HG02623 (cell line): Measurements from ENCODE around the gene TOR1AIP1.

Source experiments
- ATAC-seq: cut with Tn5 transposase; IDR thresholded peaks from one replicate; pipeline ENCODE4 v1.9.1; 2021; ENCODE audit warnings: moderate library complexity; ENCODE audit not compliant: unreplicated experiment

The TOR1AIP1 gene

DNA sequence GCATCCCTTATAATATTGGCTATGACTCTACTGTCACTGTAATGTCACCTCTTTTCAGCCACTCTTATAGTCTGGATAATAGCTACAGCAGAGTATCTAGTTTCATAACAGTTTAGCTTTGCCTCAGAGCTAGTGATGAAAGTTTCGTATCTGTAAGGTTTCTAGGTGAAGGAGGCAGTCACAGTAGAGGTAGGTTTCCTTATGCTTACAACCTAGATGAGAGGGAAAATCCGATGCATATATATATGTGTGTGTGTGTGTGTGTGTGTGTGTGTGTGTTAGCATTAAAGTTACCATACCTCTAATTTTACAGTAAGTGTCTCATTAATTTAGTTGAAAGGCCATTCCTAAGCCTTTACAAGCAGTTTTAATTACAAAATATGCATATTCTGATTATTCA lies 2.3 kb upstream of the TOR1AIP1 start:
- ATAC-seq, result no peak

DNA sequence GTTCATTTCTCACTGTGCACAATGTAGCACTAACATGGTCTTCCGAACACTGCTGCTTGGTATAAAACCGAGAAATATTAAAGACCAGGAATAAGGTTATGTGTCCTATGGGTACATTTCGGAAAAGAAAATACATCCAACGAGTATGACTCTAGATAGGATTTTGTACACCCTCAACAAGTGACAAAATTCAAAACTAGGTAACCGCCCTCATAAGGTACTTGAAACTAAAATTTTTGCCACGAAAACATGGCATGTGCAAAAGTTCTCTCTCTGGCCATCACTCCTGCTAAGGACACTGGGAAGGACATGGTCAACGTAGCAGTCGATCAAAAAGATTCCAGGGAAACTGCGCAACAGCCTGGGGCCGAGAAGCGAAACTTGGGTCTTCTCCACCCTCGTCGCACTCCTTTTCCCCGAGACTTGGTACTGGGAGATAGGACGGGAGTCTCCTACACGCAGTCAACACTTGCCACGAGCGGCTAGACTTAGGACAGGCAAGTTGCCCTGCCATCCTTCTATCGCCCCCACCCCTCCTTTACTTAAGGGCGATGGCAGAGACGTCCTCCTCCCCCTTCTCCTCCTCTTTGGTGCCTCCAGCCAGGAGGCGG lies 338 bp upstream of the TOR1AIP1 start:
- ATAC-seq, result no peak

DNA sequence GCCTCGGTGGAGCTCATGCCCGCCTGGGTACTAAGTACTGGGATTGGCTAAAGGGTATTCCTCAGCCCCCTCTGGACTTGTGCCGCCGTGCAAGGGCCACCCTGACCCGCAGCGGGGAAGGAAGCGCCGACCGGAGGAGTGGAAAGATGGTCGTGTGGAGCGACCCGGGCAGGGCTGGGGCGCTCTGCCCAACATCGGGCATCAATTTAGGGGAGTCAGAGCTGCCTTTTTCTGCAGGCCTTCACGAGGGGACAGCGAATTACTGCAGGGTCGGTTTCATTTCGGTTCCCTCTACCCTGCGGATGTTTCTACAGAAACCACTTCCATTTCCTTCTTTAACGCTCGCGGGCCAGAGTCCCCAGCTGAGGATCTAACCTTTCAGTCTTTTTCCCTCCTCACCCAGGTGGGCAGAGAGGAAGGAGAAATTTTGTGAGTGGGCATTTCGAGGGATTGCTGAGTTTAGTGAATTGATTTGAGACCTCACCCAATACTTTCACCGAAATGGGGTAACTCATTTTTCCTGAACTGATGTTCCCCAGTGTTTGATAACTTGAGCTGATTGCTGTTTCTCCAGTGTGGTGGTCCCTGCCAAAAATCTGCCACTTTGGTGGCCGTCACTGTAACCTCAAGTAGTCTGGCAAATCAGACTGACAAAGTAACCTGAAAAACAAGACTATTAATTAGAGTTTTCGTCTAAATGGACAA lies 1.1 kb downstream of the TOR1AIP1 start:
- peak; percentile 7 for ATAC-seq

DNA sequence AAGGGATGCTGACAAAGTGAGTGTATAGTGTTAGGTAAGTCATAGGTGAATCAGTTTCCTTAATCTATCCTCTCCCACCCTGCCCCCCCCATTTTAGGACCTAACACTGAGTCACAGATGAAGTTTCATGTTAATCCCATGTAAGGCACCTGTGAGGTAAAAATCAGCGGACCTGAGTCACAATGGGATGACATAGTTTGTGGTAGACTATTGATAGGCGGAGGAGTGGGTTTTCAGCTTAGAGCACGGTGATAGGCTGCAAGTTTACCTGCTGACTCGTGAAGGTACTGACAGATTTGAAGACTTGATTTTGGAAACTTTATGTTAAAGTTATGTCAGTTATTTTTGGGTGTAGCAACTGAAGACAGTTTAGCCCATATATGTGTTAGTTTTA lies 1.7 kb downstream of the TOR1AIP1 start:
- ATAC-seq, result no peak

DNA sequence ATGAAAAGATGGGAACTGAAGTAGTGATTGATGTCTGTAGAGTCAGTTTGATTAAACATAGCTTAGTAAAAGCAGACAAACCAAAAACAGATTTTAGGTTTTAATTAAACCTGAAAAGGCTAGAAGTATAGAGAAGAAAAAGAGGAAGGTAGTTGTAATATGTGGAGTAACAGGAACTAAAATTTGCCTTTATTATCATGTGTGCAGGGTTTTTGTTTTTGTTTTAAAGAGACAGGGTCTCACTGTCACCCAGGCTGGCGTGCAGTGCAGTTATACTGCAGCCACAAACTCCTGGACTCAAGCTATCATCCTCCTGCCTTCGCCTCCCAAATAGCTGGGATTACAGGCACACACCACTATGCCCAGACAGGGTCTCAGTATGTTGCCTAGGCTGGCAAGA lies 6.0 kb downstream of the TOR1AIP1 start:
- no peak for ATAC-seq

DNA sequence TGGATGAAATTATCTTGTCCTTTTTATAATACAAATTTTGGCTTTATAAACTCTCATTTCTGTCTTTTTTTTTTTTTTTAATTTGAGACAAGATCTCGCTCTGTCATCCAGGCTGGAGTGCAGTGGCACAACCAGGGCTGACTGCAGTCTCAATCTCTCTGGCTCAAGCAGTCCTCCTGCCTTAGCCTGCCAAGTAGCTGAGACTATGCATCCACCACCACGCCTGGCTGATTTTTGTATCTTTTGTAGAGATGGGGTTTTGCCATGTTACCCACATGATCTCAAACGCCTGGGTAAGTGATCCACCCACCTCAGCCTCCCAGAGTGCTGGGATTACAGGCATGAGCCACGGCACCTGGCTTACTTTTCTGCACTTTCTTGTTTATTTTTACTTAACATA lies 7.5 kb downstream of the TOR1AIP1 start:
- ATAC-seq, result no peak

DNA sequence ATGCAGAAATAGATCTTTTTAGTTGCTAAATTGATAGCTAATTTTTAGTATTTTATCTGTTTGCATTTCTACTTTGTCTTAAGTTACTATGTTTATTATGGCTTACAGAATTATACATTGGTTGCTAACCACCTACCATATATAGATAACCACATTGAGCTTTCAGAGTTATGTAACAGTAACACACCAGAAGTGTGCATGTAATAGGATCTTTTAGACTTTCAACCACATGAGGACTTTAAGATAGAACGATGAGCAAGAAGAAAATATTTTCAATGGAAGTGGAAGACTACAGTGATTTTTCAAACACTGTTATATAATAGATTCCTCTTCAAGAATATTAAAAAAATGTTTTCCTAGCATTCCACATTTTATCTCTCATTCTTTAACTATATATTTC lies 28.8 kb downstream of the TOR1AIP1 start:
- ATAC-seq, result no peak

DNA sequence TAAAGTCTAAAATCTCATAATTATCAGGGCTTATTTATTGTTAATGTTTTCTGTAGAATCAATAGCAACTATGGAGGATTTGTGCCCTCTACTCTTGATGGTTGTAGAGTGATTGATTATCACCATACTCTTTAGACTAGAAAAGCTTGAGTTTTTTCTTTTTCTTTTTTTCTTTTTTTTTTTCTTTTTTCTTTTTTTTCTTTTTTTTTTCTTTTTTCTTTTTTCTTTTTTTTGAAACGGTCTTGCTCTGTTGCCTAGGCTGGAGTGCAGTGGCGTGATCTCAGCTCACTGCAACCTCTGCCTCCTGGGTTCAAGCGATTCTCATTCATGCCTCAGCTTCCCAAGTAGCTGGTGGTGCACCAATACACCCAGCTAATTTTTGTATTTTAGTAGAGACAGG lies 29.7 kb downstream of the TOR1AIP1 start:
- ATAC-seq, result no peak

DNA sequence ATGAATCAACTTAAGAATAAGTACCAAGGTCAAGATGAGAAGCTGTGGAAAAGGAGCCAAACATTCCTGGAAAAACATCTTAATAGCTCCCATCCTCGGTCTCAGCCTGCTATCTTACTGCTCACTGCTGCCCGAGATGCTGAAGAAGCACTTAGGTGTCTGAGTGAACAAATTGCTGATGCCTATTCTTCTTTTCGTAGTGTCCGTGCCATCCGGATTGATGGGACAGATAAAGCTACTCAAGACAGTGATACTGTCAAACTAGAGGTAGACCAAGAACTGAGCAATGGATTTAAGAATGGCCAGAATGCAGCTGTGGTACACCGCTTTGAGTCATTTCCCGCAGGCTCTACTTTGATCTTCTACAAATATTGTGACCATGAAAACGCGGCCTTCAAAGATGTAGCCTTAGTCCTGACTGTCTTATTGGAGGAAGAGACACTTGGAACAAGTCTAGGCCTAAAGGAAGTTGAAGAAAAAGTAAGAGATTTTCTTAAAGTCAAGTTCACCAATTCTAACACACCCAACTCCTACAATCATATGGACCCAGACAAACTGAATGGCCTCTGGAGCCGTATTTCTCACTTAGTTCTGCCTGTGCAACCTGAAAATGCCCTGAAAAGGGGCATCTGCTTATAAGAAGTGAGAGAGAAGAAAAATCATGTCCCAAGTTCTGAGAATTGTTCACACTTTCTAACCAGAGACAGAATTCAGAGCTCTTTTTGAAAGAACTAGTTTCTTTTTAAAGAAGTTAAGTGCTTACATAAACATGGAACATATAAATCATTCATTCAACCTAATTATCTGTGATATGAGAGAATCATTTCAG lies 35.7 kb downstream of the TOR1AIP1 start:
- ATAC-seq, result no peak

DNA sequence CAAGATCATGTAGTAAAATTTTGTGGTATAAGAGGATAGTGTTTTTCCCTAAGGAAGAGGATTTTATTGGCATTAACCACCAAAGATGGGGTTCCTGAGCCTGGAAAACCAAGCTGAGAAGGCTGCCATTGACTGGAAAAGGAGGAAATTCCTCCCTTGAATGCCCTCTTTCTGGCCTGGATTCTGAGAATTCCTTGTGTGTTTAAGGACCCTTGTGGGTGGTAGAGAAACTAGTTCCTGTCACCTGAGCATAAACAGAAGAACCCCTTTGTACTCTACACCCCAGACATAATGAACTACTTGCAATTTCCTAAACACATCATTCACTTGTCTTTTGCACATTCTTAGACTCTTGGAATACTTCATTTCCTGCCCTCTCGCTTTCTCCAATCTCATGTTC lies 39.4 kb downstream of the TOR1AIP1 start:
- ATAC-seq, result no peak

DNA sequence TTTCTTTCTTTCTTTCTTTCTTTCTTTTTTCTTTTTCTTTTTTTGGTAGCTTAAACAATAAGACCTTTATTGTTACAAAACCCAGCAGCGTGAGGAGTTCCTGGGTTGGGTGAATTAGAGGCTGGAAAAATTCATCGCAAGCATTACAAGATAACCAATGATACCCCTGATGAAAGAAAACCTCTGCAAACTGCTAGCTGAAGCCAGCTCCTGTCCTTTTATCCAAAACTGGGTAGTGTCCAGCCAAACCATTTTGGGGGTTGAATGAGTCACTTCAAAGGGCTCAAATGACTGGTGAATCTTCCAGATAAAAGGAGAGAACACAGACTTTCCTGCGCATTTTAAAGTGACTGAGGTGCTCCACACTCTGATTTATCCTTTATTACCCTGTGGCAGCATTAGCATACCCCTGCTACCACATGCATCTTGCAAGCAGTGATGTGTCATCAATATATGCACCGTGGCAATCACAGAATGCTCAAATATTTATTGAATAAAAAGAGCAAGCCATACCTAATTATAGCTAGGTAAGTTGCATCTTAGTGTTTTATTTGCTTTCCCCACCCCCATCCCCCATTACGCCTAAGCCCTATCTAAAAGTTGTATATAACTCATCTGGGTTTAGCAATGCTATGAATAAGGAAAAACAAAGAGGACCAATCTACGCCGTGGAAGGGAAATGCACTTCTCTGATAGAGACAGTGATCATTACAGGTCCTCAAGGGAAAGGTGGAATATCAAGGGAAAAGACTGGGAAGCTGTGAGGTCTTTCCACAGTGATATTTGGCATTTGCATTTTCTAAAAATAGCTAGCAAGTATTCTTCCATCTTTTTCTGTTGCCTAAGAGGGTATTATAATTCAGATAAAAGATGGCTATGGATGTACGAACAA lies 40.1 kb downstream of the TOR1AIP1 start:
- no peak for ATAC-seq

DNA sequence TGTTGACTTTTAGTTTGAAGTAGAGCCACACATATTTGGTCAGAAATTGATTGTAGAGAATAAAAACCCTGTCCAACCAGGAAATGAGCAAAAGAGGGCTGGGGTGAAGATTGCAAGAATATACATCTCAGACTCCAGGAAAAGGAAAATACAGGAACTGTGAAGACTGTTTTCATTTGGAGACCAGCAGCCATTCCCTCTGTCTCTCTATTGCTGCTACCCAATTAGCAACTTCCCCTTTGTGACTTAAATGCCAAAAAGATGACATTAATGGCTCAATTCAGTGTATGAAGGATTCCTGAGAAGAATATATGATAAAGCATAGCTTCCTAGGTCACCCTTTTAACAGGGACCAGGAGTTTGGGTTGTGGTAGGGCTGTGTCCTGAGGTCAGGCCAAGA lies 40.9 kb downstream of the TOR1AIP1 start:
- no peak for ATAC-seq

DNA sequence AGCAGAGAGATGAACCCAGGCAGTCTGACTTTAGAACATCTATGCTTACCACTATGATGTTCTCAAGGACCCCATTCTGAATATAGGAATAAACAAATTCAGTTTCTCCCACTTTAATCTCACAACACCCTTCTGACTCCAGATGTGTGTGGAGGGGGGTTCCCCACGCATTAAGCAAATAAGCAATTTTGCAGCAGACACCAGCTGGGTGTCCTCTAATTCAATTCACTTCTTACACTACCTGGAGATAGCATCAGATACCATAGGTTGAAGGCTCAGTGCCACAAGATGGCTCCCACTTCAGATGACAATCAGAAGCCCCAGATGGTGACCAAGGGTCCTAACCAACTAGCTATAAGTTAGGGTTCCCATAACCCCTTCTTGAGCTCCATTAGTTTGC lies 42.2 kb downstream of the TOR1AIP1 start:
- peak; percentile 58 for ATAC-seq

DNA sequence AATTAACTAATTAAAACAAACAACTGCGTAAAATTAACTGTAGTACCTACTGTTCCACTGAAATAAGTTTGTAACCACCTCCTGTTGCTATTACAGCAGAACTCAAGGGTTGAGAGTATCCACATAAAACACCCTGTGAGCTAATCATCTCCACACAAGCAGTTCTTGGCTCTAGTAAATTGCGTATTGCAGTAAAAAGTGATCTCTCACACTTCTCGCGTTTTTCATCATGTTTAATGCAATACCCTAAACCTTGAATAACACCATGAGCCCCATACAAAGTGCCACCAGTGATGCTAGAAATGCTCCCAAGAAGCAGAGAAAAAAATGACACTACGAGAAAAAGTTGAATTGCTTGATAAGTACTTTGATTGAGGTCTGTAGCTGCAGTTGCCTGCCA lies 43.2 kb downstream of the TOR1AIP1 start:
- no peak for ATAC-seq

DNA sequence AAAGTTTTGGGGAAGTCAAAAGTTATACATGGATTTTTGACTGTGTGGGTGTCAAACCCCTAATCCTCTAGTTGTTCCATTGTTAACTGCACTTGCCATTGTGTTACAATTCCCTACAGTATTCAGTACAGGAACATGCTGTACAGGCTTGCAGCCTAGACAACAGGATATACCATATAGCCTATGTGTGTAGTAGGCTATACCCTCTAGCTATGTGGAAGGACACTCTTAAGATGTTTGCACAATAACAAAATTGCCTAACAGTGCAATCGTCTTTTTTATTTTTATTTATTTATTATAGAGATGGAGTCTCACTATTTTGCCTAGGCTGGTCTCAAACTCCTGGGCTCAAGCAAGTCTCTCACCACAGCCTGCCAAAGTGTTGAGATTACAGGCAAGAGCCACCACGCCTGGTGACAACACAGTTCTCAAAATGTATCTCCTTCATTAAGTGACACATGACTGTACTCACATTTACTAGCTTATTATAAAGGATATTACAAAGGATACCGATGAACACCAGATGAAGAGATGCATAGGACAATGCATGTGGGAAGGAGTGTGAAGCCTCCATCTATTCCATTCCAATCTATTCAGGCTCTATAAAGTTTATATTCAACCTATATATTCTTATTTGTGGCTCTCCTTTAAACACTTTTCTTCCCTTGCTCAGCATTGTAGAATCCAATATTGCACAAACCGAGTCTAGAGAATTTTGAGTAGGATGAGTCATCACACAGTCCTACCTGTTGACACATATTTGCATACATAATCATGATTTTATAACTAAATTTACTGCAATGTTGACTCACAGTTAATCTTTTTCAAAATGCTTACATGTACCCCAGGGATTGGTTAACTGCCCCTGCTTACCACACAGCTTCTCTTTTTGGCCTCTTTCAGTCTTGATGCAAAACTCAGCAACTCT lies 44.1 kb downstream of the TOR1AIP1 start:
- ATAC-seq, result no peak

DNA sequence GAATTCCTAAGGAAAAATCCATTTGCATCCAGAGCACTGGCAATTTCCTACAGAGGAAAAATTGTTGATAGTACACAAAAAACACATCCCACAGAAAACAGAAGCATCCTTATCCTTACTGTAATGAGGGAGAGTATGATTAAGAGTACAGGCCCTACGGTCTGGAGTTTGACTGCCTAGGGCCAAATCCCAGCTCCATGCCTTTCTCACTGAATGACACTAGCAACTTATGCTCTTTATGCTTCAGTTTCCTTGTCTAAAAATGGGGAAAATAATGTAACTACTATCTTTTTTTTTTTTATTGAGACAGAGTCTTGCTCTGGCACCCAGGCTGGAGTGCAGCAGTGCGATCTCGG lies 44.7 kb downstream of the TOR1AIP1 start:
- ATAC-seq, result no peak

DNA sequence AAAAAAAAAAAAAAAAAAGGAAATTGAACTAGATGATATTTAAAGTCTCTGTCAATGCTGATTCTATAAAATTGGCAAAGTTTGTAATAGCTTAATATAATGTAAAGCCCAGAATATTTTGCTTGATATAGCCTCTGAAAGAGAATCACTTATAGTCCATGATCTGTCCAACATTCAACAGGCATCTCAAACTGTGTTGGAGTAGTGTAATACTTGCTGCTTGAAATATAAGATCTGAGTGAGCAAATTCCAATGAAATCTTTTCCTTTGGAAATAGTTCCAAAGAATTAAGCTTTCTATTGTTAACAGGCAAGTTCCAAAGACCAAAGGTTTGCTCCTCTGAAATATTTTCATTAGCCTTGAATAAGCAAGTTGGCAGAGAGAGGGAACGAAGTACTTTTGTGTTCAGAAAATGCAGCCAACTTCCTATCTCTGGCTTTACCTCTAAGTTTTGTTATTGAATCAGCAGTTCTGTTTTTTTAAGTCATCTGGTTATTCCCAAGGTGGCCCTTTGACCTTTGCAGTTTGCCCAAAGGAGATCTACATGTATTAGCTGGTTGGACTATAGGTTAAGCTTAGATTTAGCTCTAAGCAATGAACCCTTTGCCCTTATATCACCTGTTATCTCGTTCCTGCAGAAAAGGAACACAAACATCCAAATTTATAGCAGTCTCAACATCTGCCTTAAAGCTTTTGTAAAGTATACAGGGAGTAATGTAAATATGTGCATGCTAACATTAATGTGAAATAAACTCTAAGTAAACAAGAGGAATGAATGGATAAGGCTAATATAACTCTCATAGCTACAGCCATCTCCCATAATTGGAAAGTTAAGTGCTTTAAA lies 48.1 kb downstream of the TOR1AIP1 start:
- ATAC-seq, result no peak

DNA sequence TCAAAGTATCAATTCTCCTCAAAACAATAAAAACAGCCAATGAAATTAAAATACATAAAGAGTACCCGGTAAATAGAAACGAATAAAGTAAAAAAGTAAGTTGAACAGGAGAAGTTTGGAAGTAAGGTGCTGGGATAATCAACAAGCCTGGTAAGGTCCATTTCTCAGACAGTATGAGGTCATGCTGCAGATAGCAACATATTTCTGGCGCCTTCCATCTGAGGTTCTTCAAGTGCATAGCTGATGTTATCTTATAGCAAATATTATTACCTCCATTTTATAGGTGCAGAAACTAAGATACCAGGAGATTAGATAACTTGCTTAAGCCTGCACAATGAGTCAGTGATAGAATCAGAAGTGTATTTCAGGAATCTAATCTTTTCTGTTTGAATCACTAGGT lies 48.8 kb downstream of the TOR1AIP1 start:
- ATAC-seq, result no peak

DNA sequence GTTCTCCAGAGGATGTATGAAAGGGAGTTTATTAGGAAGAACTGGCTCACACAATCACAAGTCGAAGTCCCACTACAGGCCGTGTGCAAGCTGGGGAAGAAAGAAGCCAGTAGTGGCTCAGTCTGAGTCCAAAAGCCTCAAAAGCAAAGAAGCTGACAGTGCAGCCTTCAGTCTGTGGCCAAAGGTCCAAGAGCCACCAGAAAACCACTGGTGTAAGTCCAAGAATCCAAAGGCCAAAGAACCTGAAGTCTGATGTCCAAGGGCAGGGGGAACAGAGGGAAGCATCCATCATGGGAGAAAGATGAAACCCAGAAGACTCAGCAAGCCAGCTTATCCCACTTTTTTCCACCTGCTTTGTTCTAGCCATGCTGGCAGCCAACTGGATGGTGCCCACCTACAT lies 51.1 kb downstream of the TOR1AIP1 start:
- ATAC-seq, result no peak
